ENCODE measurements around the gene TCF25.

Gene TCF25

GRCh38 chr16:89953671-89954406 lies 80.4 kb downstream of the TCF25 start:
- H3K4me3 ChIP-seq (replicated peaks; ENCODE audit: low read depth, low read length): no peak overlapping the region
- DNase-seq (ENCODE audit: extremely low read depth, low read depth): no peak
- no peak for TF ChIP-seq CTCF (IDR thresholded peaks at IDR 0.05; ENCODE audit: low read depth, low read length, missing control alignments)

GRCh38 chr16:89954462-89954861 lies 81.1 kb downstream of the TCF25 start:
- no peak overlapping the region for H3K4me3 ChIP-seq (replicated peaks; ENCODE audit: low read depth, low read length)
- DNase-seq (ENCODE audit: extremely low read depth, low read depth): no peak
- no peak for TF ChIP-seq CTCF (IDR thresholded peaks at IDR 0.05; ENCODE audit: low read depth, low read length, missing control alignments)

GRCh38 chr16:89955001-89955685 lies 81.8 kb downstream of the TCF25 start:
- no peak overlapping the region for H3K4me3 ChIP-seq (replicated peaks; ENCODE audit: low read depth, low read length)
- no peak for DNase-seq (ENCODE audit: extremely low read depth, low read depth)

GRCh38 chr16:89956505-89957215 lies 83.3 kb downstream of the TCF25 start:
- DNase-seq (ENCODE audit: extremely low read depth, low read depth): no peak
- H3K4me3 ChIP-seq (replicated peaks; ENCODE audit: low read depth, low read length): no peak overlapping the region
- TF ChIP-seq CTCF (IDR thresholded peaks at IDR 0.05; ENCODE audit: low read depth, low read length, missing control alignments): no peak

More at GRCh38 chr16:89955001-89955685, 81.8 kb downstream of the TCF25 start:
- no peak for TF ChIP-seq CTCF (IDR thresholded peaks at IDR 0.05; ENCODE audit: low read depth, low read length, missing control alignments)

GRCh38 chr16:89957216-89957785 lies 83.9 kb downstream of the TCF25 start:
- H3K4me3 ChIP-seq (replicated peaks; ENCODE audit: low read depth, low read length): no peak overlapping the region
- no peak for TF ChIP-seq CTCF (IDR thresholded peaks at IDR 0.05; ENCODE audit: low read depth, low read length, missing control alignments)
- DNase-seq (ENCODE audit: extremely low read depth, low read depth): no peak

- TF ChIP-seq CTCF (IDR thresholded peaks at IDR 0.05; ENCODE audit: low read depth, low read length, missing control alignments): no peak
- DNase-seq (ENCODE audit: extremely low read depth, low read depth): no peak
- no peak overlapping the region for H3K4me3 ChIP-seq (replicated peaks; ENCODE audit: low read depth, low read length)
Measured at GRCh38 chr16:89958068-89958467, 84.7 kb downstream of the TCF25 start.
